K562 (cell line): ENCODE data around the gene NUP210. TPM values are rescaled to one million over a fixed set of nuclear protein-coding genes. Genes with fewer than 3 reads are reported as not detected.

Experiments used
- ARID3B ChIP-seq: fragments of 250-450 bp; sonication (Bioruptor Pico); IDR thresholded peaks from 2 replicates; pipeline ENCODE4 v1.4.0; 2020; ENCODE audit warnings: borderline replicate concordance
- ATF1 ChIP-seq, 2 experiments: fragments of 450-650 bp in 1 of 2; IDR thresholded peaks; 2 replicates each; pipeline ENCODE4 v1.6.1; 2016; ENCODE audit warnings: missing compliant biosample characterization in 1 of 2, missing genetic modification characterization in 1 of 2
- ATF6 ChIP-seq: sonication (generic); formaldehyde crosslinking; IDR thresholded peaks from 2 replicates; pipeline ENCODE4 v1.4.0; 2020; ENCODE audit warnings: mild to moderate bottlenecking, missing genetic modification reagents
- FIP1L1 ChIP-seq: fragments of 200-400 bp; formaldehyde crosslinking; IDR thresholded peaks from 2 replicates; pipeline ENCODE4 v1.6.1; 2018; ENCODE audit warnings: mild to moderate bottlenecking, low read depth, low read length; ENCODE audit not compliant: poor library complexity, severe bottlenecking
- HCFC1 ChIP-seq: IDR thresholded peaks from 2 replicates; pipeline ENCODE4 v1.6.1; 2012; ENCODE audit warnings: low read depth, low read length, improper control_type of control experiment
- HEY1 ChIP-seq: fragments of 250-450 bp; sonication (Bioruptor Pico); IDR thresholded peaks from 2 replicates; pipeline ENCODE4 v1.5.0; 2020; ENCODE audit warnings: mild to moderate bottlenecking, moderate library complexity, borderline replicate concordance
- HINFP ChIP-seq: fragments of 450-650 bp; conservative IDR thresholded peaks from 2 replicates; pipeline ENCODE4 v1.6.1; 2016; ENCODE audit warnings: missing genetic modification characterization, low read depth, mild to moderate bottlenecking, control low read depth, missing compliant biosample characterization
- HMG20B ChIP-seq: fragments of 250-450 bp; sonication (Bioruptor Pico); IDR thresholded peaks from 2 replicates; pipeline ENCODE4 v1.5.0; 2021; ENCODE audit warnings: mild to moderate bottlenecking
- STAT5B ChIP-seq: fragments of 250-450 bp; sonication (Bioruptor Pico); IDR thresholded peaks from 2 replicates; pipeline ENCODE4 v1.8.0; 2021; ENCODE audit warnings: mild to moderate bottlenecking, inconsistent platforms
- TCF15 ChIP-seq: fragments of 250-450 bp; sonication (Bioruptor Pico); IDR thresholded peaks from 2 replicates; pipeline ENCODE4 v1.8.0; 2022; ENCODE audit warnings: moderate library complexity, mild to moderate bottlenecking, inconsistent platforms
- ZBTB17 ChIP-seq: fragments of 450-650 bp; formaldehyde crosslinking; IDR thresholded peaks from 2 replicates; pipeline ENCODE4 v1.4.0; 2020; ENCODE audit warnings: mild to moderate bottlenecking
- ZEB2 ChIP-seq: fragments of 450-650 bp; IDR thresholded peaks from 2 replicates; pipeline ENCODE4 v1.6.1; 2016
- ZNF780A ChIP-seq: fragments of 250-450 bp; sonication (Bioruptor Pico); IDR thresholded peaks from 2 replicates; pipeline ENCODE4 v1.5.0; 2021; ENCODE audit warnings: mild to moderate bottlenecking
- polyA plus RNA-seq, 8 experiments: library from polyadenylated mRNA; depleted of rRNA in 4 of 8; stranded (reverse) in 5 of 8; unstranded in 3 of 8; fragments of >200 nt; fragmentation: Nextera tagmentation in 2 of 8; fragmentation: Illumina TruSeq in 1 of 8; extraction: Ambion mirVana in 2 of 8; extraction: Trizol in 1 of 8; gene quantifications; 2 replicates each; pipeline versions ENCODE4 v1.2.1 to v1.2.3, GENCODE V29; 2011 to 2014; ENCODE audit warnings: inconsistent platforms in 1 of 8, missing spikeins in 1 of 8
- total RNA-seq, 7 experiments: library from RNA; depleted of rRNA in 6 of 7; stranded (reverse); fragments of >200 nt in 6 of 7; fragmentation: Illumina TruSeq in 2 of 7; extraction: Trizol in 2 of 7; gene quantifications; 2 replicates each; pipeline versions ENCODE4 v1.2.1 to v1.2.3, GENCODE V29; 2011 to 2021; ENCODE audit warnings: low replicate concordance in 1 of 7
- TF ChIP-seq, protein P1 (sequence below): fragments of 450-650 bp; IDR thresholded peaks from 2 replicates; pipeline ENCODE4 v1.6.1; 2017; ENCODE audit warnings: antibody characterized with exemption
- TF ChIP-seq, protein P2 (sequence below): sonication (generic); formaldehyde crosslinking; IDR thresholded peaks from 2 replicates; pipeline ENCODE4 v1.8.0; 2022; ENCODE audit warnings: mild to moderate bottlenecking, missing genetic modification reagents
- TF ChIP-seq, protein P3 (sequence below): fragments of 450-650 bp; formaldehyde crosslinking; IDR thresholded peaks from 2 replicates; pipeline ENCODE4 v1.4.0; 2022; ENCODE audit warnings: missing genetic modification characterization

Gene NUP210
- total and polyA plus RNA-seq, 9 of the 15 experiments (the other 6 are each of a cell fraction or from before 2014, with no cell fraction given), result 1.2 to 138 (median 44.0) TPM

DNA sequence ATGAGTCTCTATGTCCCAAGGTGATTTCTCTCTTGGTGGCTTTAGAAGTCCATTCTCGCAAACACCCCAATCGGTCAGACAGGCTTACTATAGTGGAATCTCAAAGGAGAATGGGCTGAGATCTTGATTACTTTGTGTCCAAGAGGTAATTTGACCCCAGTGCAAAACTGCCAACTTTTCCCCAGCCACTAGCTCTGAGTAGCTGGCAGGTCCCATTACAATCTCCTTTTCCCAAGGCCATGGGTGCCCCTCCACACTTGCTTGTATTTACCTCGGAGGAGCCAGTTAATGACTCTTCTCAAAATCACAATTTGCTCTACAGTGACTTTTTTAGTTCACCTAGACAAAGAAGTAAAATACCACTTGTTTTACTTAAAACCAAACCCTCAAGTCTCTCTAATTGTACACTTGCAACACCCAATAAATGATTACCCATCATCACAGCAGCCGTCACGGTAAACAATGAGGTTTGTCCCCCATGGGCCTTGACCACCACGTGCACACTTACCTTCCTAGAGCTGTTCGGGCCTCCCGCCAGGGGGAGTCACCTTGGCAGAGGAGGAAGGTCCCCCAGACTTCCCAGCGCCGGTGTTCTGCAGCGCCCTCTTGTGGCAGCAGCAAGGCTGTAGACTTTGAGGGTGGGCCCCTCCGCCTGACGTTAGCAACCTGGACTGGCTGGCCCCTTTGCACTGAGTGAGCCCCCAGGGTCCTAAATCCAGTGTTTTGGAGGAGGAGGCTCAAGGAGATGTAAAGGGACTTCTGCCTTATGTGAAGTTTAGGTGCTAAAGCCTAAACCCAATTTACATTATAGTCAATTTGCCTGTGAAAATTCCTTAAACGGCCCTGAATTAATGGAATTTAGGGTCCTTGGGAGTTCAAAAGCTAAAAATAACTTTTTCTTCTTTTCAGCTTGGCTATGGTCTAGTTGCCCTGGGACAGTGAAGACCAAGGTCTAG, 41.3 kb upstream of the NUP210 start (continued):
- TF ChIP-seq, protein P1, sequence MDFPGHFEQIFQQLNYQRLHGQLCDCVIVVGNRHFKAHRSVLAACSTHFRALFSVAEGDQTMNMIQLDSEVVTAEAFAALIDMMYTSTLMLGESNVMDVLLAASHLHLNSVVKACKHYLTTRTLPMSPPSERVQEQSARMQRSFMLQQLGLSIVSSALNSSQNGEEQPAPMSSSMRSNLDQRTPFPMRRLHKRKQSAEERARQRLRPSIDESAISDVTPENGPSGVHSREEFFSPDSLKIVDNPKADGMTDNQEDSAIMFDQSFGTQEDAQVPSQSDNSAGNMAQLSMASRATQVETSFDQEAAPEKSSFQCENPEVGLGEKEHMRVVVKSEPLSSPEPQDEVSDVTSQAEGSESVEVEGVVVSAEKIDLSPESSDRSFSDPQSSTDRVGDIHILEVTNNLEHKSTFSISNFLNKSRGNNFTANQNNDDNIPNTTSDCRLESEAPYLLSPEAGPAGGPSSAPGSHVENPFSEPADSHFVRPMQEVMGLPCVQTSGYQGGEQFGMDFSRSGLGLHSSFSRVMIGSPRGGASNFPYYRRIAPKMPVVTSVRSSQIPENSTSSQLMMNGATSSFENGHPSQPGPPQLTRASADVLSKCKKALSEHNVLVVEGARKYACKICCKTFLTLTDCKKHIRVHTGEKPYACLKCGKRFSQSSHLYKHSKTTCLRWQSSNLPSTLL, result no peak
- TF ChIP-seq FIP1L1 (no peak), STAT5B (CRISPR knock-in tag) (no peak), TCF15 (CRISPR knock-in tag) (no peak), HCFC1 (no peak), HEY1 (CRISPR knock-in tag) (no peak), ARID3B (CRISPR knock-in tag) (no peak), ZBTB17 (no peak), ZEB2 (peak; percentile 63; the same call in 1 of the 2 replicates), HMG20B (CRISPR knock-in tag) (no peak), ATF1 (CRISPR knock-in tag; IDR thresholded peaks at IDR 0.05) (no peak), ATF1 (tag; IDR thresholded peaks at IDR 0.05) (peak; percentile 42; the same call in 1 of the 2 replicates), ZNF780A (CRISPR knock-in tag) (no peak), HINFP (no peak), ATF6 (no peak)
- TF ChIP-seq, protein P2, sequence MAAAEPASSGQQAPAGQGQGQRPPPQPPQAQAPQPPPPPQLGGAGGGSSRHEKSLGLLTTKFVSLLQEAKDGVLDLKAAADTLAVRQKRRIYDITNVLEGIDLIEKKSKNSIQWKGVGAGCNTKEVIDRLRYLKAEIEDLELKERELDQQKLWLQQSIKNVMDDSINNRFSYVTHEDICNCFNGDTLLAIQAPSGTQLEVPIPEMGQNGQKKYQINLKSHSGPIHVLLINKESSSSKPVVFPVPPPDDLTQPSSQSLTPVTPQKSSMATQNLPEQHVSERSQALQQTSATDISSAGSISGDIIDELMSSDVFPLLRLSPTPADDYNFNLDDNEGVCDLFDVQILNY (CRISPR knock-in tag), result no peak
- TF ChIP-seq, protein P3, sequence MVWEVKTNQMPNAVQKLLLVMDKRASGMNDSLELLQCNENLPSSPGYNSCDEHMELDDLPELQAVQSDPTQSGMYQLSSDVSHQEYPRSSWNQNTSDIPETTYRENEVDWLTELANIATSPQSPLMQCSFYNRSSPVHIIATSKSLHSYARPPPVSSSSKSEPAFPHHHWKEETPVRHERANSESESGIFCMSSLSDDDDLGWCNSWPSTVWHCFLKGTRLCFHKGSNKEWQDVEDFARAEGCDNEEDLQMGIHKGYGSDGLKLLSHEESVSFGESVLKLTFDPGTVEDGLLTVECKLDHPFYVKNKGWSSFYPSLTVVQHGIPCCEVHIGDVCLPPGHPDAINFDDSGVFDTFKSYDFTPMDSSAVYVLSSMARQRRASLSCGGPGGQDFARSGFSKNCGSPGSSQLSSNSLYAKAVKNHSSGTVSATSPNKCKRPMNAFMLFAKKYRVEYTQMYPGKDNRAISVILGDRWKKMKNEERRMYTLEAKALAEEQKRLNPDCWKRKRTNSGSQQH (CRISPR knock-in tag), result no peak
